DMS 273 (cell line): ENCODE results near the gene DUOX1.
"Not testable (repeated sequence)": the region's sequence is repeated elsewhere in the genome, so short reads cannot be mapped to it uniquely, and the experiment has no call there.

Source experiments
- DNase-seq: peaks from one replicate; lab custom pipeline; 2025; ENCODE audit not compliant: unreplicated experiment; lab: John Stamatoyannopoulos, UW

The DUOX1 gene

GRCh38 chr15:45120081-45120972 is 9.5 kb upstream of the DUOX1 start:
- no peak for DNase-seq

GRCh38 chr15:45121020-45121419 is 8.8 kb upstream of the DUOX1 start:
- no peak for DNase-seq

- DNase-seq, result no peak
These were observed 7.9 kb upstream of the DUOX1 start for GRCh38 chr15:45121706-45122417.

- no peak for DNase-seq
These were observed 7.1 kb upstream of the DUOX1 start for GRCh38 chr15:45122719-45123118.

GRCh38 chr15:45123397-45123796 is 6.4 kb upstream of the DUOX1 start:
- no peak for DNase-seq

- peak; percentile 64 for DNase-seq
These were observed 3.1 kb upstream of the DUOX1 start for GRCh38 chr15:45126535-45127158.

- no peak for DNase-seq
These were observed 689 bp upstream of the DUOX1 start for GRCh38 chr15:45128971-45129639.

- DNase-seq, result no peak
These were observed 652 bp downstream of the DUOX1 start for GRCh38 chr15:45130291-45131000.

- DNase-seq, result no peak
These were observed 1.7 kb downstream of the DUOX1 start for GRCh38 chr15:45131510-45131909.

- no peak for DNase-seq
These were observed 3.2 kb downstream of the DUOX1 start for GRCh38 chr15:45132844-45133560.

- DNase-seq, result peak; percentile 54
These were observed 3.7 kb downstream of the DUOX1 start for GRCh38 chr15:45133561-45133920.

- no peak for DNase-seq
These were observed 4.3 kb downstream of the DUOX1 start for GRCh38 chr15:45134046-45134445.

- DNase-seq, result peak; percentile 36
These were observed 5.1 kb downstream of the DUOX1 start for GRCh38 chr15:45134682-45135604.

GRCh38 chr15:45135705-45136377 is 6.0 kb downstream of the DUOX1 start:
- DNase-seq, result not testable (repeated sequence)

- DNase-seq, result no peak
These were observed 6.6 kb downstream of the DUOX1 start for GRCh38 chr15:45136378-45136764.

GRCh38 chr15:45137703-45138102 is 7.9 kb downstream of the DUOX1 start:
- DNase-seq, result no peak

GRCh38 chr15:45138814-45139765 is 9.3 kb downstream of the DUOX1 start:
- DNase-seq, result no peak
